Measurements from ENCODE around the gene NT5DC1.

The NT5DC1 gene

DNA sequence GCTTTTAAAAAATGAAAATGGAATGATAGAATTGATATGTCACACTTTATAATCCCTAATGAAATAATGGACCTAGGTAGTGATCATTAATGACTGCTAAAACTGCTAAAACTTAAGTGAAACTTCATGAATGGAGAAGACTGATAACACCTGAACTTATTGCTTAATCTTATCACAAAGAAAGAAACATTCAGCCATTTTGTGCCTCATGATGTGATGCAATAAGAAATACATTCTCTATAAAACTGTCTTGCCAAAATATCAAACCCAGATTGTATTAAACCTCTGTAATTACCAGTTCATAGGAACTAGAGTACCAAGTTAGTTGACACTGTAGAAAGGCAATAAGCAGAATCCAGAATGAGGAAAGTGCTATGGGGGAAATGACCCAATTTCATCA lies 79.7 kb downstream of the NT5DC1 start:
- no peak for DNase-seq (ENCODE audit: extremely low read depth in 1 of 2, low read depth in 1 of 2)

DNA sequence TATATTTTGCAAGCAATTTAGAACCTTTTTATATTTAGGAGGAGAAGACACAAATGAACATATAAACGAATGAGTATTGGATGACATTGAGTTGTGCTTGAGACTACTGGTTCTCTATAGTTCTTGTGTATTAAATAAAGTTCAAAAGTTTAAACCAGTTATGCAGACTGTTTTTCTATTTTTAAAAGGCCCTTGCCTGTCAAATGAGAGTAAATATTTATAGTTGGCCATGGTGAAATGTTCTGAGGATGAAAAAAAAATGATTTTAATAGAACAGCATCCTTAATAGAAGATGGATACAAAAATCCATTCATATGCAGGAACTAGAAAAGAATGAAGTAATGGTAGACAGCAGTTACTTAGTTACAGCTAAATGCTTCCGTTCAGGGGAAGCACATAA lies 88.8 kb downstream of the NT5DC1 start:
- DNase-seq (ENCODE audit: extremely low read depth in 1 of 2, low read depth in 1 of 2), result no peak

DNA sequence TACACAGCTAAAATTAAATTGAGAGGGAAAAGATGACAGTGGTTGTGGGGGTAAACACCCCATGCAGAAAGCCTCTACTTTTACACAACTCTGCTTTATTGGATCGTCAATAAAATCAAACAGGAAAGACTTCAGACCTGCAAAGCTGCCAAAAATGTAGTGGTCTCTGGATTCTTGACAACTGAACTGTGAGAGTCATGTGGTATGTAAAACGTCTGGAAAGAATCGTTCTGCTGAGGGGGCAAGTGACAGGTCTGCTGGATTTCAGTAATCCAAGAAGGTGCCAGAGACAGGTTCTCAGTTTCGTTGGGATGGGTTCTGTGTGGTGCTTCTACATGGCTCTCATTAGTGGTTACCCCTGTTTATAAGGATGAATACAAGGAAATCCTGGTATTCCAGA lies 89.9 kb downstream of the NT5DC1 start:
- DNase-seq (ENCODE audit: extremely low read depth in 1 of 2, low read depth in 1 of 2), result no peak

DNA sequence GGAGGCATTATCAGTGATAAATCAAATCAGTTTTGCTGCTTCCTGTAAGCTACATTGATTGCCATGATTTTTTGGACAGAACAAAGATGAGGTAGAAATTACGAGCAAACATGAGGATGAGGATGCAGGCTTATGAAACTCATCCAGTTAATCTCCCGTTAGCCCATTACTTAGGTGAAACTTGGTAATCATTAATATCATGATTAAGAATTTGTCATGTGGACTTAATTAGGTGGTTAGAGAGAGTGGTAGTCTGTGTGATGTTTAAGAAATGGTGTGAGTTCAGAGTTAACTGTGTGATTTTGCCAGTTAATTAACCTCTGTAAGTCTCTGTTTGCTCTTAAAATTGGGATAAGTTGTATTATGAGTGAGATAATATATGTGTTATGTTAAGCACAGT lies 91.2 kb downstream of the NT5DC1 start:
- no peak for DNase-seq (ENCODE audit: extremely low read depth in 1 of 2, low read depth in 1 of 2)

DNA sequence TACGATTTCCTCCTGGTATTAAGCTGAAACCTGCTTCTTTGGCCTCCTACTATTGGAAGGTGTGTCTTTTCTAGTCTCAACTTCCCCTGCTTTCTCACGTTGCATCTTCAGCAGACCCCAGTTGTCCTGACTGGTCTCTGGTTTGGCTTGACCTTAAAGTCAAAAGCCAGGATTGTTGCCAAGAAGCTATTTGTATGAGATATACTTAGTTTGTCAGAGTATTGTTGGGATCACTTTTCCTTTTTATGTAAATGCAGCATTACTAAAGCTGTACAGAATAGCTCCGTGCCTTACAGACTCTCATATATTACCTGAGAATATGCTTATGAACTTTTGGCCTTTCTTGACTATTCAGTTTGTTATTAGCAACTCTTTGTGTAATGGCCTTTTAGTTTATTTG lies 92.1 kb downstream of the NT5DC1 start:
- no peak for DNase-seq (ENCODE audit: extremely low read depth in 1 of 2, low read depth in 1 of 2)

DNA sequence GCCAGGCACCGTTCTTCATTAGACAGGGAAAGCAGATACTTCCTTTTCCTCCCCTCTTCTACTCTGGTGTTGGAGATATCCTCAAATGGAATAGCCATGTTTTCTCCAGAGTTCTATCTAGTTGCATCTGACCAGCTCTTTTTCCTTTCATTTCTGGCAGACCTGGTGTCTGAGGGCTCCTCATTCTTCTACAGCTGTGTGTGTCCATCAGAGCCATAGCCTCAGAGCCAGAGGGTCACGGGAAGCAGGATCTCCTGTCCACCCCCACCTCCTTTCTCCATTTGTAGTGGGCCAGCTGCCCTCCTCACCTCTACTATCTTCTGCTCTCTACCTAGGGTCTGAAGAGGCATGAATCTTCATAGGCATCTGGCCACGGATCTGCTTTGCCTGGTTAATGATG lies 96.2 kb downstream of the NT5DC1 start:
- no peak for DNase-seq (ENCODE audit: extremely low read depth in 1 of 2, low read depth in 1 of 2)

DNA sequence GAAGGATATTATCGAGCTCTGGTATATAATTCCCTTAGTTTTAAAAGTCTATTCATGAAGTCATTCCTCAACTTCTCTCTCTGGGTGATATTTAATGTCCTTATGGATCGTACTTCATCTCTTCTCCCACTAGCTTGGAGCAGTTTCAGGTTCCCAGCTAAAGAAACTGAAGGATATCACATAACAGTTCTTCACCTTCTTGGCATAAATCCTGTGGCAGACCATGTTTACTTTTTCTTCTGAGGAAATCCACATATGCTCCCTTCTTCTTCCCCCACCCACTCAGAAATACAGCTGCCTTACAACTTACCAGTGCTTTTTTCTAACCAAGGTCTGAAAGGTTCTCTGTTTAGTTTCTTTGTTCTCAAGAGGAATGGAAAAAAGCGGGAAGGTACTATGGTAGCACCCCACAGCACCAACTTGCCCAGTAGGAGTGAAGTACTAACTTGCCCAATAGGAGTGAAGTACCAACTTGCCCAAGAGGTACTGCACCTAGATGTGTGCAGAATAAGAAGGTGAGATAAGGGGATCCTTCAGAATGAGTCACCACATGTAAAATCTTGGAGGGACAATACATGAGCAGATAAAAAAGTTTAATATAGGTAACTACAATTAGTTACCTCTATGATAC lies 100.1 kb downstream of the NT5DC1 start:
- DNase-seq (ENCODE audit: extremely low read depth in 1 of 2, low read depth in 1 of 2), result no peak

DNA sequence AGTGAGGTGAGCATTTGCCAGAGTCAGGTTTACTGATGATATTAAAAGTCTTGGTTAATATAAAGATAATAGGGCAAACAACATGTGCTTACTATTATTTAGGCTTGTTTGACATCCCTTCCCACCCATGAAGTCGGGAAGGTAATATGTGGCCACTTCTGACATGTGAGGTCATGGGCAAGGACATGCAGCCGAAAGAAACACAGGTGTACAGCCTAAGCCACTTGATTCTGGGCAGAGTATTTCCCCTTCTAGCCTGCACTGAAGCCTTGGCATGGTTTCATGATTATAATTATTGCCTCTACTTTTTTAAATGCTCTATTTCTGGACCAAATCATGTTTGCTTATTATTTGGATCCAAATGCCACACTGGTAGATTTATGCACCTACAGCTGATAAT lies 100.9 kb downstream of the NT5DC1 start:
- no peak for DNase-seq (ENCODE audit: extremely low read depth in 1 of 2, low read depth in 1 of 2)

DNA sequence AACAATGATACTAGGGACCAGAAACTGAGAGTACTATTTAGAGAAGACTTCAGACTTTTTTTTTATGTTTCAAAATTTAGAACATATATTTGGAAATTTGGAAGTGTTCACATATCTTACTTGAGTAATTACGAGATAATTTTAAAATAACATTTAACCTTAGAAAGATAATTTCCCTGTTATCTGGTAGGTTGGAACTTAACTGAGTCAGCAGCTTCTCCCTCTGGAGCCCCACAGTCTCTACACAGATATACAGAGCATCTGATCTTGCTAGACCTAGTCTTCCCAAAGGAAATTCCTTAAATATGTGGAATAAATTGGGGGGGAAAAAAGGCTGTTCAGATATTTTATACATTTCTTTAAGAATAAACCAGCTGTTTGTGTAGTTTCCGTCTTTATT lies 104.6 kb downstream of the NT5DC1 start:
- DNase-seq (ENCODE audit: extremely low read depth in 1 of 2, low read depth in 1 of 2), result no peak

DNA sequence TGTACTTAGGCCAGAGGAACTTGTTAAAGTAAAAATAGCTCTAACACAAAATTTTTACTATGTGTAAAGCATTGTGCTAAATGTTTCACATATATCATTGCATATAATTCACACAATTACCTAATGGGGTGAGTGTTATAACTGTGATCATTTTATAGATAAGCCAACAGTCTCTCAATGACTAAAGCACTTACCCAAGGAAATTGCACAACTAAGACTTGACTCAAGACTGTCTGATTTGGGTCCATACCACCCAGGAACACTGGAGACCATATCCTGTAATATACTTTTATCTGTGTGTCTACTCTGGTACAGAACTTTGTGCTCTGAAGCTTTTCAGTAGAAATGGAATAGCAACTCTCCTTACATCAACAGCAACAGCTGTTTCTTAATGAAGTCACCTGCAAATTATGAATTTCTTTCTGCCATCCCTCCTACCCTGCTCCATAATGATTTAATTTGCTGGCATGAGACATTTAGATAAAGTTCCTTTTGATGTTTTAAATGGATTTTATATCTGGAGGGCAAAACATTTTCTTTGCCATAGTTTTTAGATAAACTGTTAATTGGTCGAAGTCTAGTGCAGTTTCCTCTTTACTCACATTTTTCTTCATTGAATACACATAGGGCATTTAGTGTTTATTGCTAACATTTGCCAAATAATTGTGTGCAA lies 105.7 kb downstream of the NT5DC1 start:
- DNase-seq (ENCODE audit: extremely low read depth in 1 of 2, low read depth in 1 of 2), result no peak

DNA sequence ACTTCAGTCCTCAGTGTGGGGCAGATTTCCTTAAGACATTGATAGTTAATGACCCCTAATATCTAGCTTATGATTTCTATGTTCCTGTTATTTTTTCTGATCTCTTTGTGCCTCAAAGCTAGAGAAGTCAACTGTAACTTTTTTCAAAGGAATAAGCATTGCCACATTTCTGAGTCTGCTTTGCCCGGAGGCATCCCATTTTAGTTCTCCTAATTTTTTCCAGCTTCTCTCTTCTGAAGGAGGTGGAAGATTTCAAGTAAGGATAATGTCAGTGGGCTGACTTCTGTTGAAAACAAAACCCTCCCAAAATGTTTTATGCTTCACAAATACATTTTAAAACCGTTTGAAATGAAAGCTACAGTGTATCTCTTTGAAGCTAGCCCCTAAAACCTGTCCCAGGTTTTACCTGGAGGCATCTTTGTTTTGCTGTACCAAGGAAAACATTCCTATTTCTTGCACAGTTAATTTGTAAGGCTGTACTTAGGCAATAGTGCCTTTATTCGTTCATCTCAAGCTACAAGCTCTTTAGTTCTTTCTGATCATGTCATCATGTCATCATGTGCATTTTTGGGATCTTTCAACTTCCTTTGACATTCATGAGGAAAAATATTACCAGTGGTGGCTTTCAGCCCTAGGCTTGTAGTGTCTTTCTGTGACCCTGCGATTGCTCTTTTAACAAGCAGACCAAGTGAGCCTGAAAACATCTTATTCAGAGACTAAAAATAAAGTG lies 107.6 kb downstream of the NT5DC1 start:
- DNase-seq (ENCODE audit: extremely low read depth in 1 of 2, low read depth in 1 of 2), result no peak

DNA sequence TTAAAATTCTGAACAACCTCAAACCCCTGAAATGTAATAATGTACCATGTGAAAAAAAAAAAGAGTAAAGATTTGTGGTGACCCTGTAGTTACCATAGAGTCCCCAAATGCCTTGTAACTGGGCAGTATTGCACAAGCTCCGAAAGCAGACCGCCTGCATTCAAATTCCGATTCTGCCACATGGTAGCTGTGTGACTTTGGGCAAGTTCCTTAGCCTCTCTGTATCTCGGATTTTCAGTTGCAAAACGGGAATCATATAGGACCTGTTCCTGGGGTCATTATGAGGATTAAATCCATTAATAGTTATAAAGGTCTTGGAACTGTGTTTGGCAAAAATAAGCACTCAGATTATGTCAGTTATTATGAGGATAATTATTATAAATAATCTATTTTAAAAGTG lies 109.7 kb downstream of the NT5DC1 start:
- no peak for DNase-seq (ENCODE audit: extremely low read depth in 1 of 2, low read depth in 1 of 2)

DNA sequence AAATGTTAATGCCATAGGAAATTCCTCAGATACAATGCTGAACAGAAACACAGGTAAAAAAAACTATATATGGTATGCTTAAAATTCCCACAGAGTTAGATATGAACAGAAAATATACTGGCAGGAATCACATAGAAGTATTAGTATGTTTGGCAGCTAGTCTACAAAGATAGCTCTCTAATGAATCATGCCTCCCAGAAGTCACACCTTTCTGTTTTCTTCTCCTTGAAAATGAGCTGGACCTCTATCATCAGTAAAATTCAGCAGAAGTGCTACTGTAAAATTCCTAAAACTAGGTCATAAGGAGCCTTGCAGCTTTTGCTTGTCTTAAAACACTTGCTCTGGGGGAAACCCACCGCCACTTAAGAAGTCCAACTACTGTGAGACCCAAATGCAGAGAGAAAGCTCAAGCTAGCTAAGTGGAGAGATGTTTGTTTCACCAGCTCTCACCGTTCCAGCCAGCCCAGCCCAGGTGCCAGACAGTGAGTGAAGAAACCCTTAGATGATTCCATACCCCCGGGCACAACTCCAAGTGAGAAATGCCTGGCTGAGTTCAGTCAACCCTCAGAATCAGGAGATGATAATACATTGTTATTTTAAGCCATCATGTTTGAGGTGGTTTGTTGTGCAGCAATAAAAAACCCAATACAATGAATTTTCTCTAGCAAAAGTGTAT lies 110.2 kb downstream of the NT5DC1 start:
- no peak for DNase-seq (ENCODE audit: extremely low read depth in 1 of 2, low read depth in 1 of 2)

DNA sequence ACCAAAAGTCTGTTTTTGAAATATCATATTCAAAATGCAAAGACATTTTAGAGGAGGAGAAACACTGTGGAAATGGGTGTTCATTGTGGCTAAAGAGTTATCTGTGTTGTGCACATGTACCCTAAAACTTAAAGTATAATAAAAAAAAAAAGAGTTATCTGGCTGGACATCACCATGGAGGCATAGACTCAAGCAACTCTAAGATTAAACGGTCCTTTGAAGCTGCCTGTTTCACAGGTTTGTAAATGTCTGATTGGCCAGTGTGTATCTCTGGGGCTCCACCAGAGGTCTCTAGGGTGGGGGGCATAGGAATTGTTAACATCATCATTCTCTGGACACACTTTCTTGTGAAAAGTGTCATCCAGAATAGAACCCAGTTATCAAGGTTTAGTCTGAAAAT lies 114.0 kb downstream of the NT5DC1 start:
- no peak for DNase-seq (ENCODE audit: extremely low read depth in 1 of 2, low read depth in 1 of 2)

DNA sequence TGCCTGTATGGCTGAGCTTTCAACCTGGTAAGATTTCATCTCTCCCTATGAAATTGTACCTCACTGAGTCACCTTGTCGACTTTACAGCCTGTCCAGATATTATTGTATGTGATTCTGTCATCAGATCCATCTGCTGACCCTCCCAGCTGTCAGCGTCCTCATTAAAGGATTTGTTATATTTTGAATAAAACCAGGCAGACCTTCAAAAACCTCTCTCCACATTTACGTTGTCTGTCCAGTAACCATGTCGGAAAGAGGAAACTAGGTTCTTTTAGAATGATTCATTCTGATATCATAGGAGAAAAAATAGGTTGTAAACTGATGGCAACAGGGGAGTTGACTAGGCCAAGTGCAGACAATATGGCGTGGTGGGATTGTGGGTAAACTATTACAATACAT lies 114.8 kb downstream of the NT5DC1 start:
- DNase-seq (ENCODE audit: extremely low read depth in 1 of 2, low read depth in 1 of 2), result no peak

DNA sequence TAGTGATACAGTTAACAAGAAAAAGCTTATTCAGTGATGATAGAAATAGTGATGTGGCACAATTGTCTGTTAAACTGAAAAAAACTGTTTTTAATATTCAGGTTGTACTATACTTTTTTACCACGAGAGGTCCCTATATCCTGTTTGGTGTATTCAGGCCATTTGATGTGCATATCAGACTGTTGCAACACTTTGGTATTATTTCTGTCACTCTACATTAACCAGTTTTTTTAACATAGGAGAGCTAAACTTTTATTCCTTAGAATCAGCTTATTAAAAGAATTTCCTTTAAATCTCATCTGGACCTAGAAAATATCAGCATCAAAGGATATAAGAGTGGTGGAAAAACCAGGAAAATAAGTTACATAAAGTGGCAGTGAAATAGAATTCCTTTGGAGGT lies 116.4 kb downstream of the NT5DC1 start:
- no peak for DNase-seq (ENCODE audit: extremely low read depth in 1 of 2, low read depth in 1 of 2)

DNA sequence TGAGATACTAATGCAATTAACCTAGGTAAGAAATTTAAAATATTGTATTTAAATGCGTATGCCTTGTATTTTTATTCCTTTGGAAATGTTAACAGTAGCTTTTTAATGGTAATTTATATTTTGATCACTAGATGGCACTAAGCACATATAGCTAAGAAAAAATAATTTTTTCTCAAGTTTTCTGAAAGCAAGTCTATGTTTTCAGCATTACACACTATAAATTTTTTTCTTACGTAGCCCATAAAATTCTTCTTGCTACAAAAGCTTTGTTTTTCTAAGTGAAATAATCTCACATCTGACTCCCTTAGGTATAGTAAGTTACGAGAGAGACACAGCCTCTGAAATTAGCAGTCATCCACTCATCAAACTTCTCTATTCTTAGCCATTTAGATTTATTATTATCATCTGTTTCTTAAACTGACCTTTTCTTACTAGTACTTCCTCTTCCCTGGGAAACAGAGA lies 117.5 kb downstream of the NT5DC1 start:
- DNase-seq (ENCODE audit: extremely low read depth in 1 of 2, low read depth in 1 of 2), result no peak

DNA sequence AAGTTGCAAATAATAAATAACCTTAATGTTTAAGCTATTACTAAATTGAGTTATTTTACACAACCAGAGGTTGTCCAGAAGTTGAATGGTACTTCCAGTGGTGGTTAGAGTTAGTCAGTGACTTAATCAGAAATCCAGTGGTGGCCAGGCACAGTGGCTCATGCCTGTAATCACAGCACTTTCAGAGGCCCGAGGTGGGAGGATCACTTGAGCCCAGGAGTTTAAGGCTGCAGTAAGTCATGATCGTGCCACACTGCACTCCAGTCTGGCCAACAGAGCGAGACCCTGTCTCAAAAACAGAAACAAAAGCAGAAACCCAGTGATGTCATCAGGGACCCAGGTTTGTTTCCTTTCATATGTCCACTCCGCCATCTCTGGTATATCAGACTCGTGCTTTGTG lies 118.2 kb downstream of the NT5DC1 start:
- DNase-seq (ENCODE audit: extremely low read depth in 1 of 2, low read depth in 1 of 2), result no peak

DNA sequence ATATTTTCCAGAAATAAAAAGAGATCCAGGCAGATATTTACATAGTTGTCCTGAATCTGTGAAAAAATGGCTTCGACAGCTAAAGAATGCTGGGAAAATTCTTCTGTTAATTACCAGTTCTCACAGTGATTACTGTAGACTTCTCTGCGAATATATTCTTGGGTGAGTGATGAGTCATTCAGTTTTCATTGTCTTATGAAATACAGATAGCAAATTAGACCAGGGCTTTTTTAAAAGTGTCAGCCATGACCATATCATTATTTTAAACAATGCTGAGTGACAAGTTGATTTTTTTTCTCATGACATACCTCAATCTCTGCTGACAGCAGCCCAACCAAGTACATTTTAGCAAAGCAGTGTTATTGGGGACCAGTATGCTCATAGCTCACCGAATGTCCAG lies 120.4 kb downstream of the NT5DC1 start:
- DNase-seq (ENCODE audit: extremely low read depth in 1 of 2, low read depth in 1 of 2), result no peak

DNA sequence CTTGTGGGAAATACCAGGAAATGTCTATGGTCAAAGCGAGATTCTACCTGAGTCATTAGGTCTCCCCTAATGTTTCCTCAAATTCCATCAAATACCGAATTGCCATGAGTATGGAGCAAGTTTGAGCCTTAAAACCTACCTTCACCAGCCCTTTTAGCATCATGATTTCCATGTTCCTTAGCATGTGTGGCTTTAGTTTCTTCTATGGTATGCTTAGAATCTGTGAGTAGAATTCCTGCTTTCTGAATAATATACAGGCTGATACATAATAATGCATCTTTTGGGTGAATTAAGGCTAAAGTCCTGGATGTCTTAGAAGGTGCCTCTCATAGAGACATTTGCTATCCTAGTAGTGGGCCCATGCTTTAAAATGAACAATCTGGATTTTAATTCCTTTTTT lies 121.3 kb downstream of the NT5DC1 start:
- no peak for DNase-seq (ENCODE audit: extremely low read depth in 1 of 2, low read depth in 1 of 2)

DNA sequence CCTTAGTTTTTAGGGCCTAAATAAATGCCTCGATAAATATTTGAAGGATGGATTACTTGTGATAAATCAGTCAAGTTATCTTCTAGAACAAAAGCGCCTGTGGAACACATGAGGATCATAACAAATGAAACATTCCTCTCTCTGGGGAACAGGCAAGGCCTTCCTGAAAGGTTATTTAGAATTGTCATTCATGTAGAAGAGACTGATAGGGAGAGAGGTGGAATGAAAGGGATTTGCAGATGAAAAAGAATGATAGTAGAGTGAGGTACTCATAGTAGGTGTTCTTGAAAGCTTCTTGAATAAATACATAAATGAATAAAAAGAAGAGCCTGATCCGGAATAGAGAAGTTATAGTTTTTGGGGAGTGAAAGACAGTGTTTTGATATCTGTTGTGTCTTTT lies 122.7 kb downstream of the NT5DC1 start:
- no peak for DNase-seq (ENCODE audit: extremely low read depth in 1 of 2, low read depth in 1 of 2)
